SK-N-SH treated with all-trans-retinoic acid at 6 μM for 48 hours (cell line): ENCODE measurements around the gene FASN.

Experiments used
- OSR1 ChIP-seq: fragments of 250-450 bp; sonication (Bioruptor Pico); IDR thresholded peaks from 2 replicates; pipeline ENCODE4 v1.8.0; 2022; ENCODE audit warnings: moderate library complexity, mild to moderate bottlenecking, inconsistent platforms
- PATZ1 ChIP-seq: fragments of 250-450 bp; sonication (Bioruptor Pico); IDR thresholded peaks from 2 replicates; pipeline ENCODE4 v1.8.0; 2020; ENCODE audit warnings: mild to moderate bottlenecking, moderate library complexity, borderline replicate concordance
- PPARA ChIP-seq: fragments of 250-450 bp; sonication (Bioruptor Pico); IDR thresholded peaks from 2 replicates; pipeline ENCODE4 v1.5.0; 2020; ENCODE audit warnings: mild to moderate bottlenecking, borderline replicate concordance
- RARB ChIP-seq: fragments of 250-450 bp; sonication (Bioruptor Pico); IDR thresholded peaks from 2 replicates; pipeline ENCODE4 v1.8.0; 2021; ENCODE audit warnings: mild to moderate bottlenecking, moderate library complexity
- ZFP3 ChIP-seq: fragments of 250-450 bp; sonication (Bioruptor Pico); IDR thresholded peaks from 2 replicates; pipeline ENCODE4 v1.5.0; 2020; ENCODE audit warnings: mild to moderate bottlenecking, moderate library complexity
- TF ChIP-seq, protein P1 (sequence below): fragments of 250-450 bp; sonication (Bioruptor Pico); IDR thresholded peaks from 2 replicates; pipeline ENCODE4 v1.8.0; 2021; ENCODE audit warnings: low read depth, mild to moderate bottlenecking, moderate library complexity, borderline replicate concordance

- no peak for TF ChIP-seq OSR1
- TF ChIP-seq PPARA (CRISPR knock-in tag), result no peak
- TF ChIP-seq PATZ1 (CRISPR knock-in tag), result no peak
- TF ChIP-seq, protein P1, sequence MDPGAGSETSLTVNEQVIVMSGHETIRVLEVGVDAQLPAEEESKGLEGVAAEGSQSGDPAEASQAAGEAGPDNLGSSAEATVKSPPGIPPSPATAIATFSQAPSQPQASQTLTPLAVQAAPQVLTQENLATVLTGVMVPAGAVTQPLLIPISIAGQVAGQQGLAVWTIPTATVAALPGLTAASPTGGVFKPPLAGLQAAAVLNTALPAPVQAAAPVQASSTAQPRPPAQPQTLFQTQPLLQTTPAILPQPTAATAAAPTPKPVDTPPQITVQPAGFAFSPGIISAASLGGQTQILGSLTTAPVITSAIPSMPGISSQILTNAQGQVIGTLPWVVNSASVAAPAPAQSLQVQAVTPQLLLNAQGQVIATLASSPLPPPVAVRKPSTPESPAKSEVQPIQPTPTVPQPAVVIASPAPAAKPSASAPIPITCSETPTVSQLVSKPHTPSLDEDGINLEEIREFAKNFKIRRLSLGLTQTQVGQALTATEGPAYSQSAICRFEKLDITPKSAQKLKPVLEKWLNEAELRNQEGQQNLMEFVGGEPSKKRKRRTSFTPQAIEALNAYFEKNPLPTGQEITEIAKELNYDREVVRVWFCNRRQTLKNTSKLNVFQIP (CRISPR knock-in tag), result no peak
- TF ChIP-seq RARB (CRISPR knock-in tag), result no peak
- no peak for TF ChIP-seq ZFP3 (CRISPR knock-in tag)
These were observed 23.9 kb upstream of the FASN start for GRCh38 chr17:82121660-82122629.
